HFFc6 (cell line): ENCODE results near the gene IER2. TPM values are rescaled to one million over a fixed set of nuclear protein-coding genes. Genes with fewer than 3 reads are reported as not detected.
A peak's percentile ranks its signal among the peaks of the same experiment; 100 is the strongest.
"Not testable (repeated sequence)": the region's sequence is repeated elsewhere in the genome, so short reads cannot be mapped to it uniquely, and the experiment has no call there.

Experiments
- DNase-seq: peaks from one replicate; pipeline ENCODE4 v3.0.0-alpha.2; 2018
- H3K27ac Mint-ChIP-seq: 2 replicates; pipeline ENCODE4 v1.8.0; 2020; ENCODE audit warnings: mild to moderate bottlenecking, mixed read lengths
- H3K27me3 Mint-ChIP-seq: 2 replicates; pipeline ENCODE4 v1.8.0; 2021; ENCODE audit warnings: mild to moderate bottlenecking, moderate library complexity, mixed read lengths; ENCODE audit not compliant: insufficient read depth
- H3K36me3 Mint-ChIP-seq: 2 replicates; pipeline ENCODE4 v1.8.0; 2021; ENCODE audit warnings: low read depth, mixed read lengths
- H3K4me1 Mint-ChIP-seq: 2 replicates; pipeline ENCODE4 v1.8.0; 2020; ENCODE audit warnings: low read depth, mixed read lengths
- H3K4me3 Mint-ChIP-seq: 2 replicates; pipeline ENCODE4 v1.8.0; 2020; ENCODE audit warnings: mild to moderate bottlenecking, moderate library complexity, mixed read lengths
- H3K9me3 Mint-ChIP-seq: 2 replicates; pipeline ENCODE4 v1.8.0; 2020; ENCODE audit warnings: mild to moderate bottlenecking, mixed read lengths
- CTCF ChIP-seq: fragments of 200-600 bp; sonication (generic); IDR thresholded peaks from 2 replicates; pipeline ENCODE4 v1.5.0; 2021; ENCODE audit warnings: antibody characterized with exemption, mild to moderate bottlenecking
- total RNA-seq, 6 experiments: library from RNA; stranded (reverse); fragmentation: NEBNext Ultra II Directional; extraction: Animal tissue kit (Norgen Biotek cat#: 25700); gene quantifications; 2 replicates in 1 of 6; 3 replicates in 5 of 6; pipeline ENCODE4 v1.2.3, GENCODE V29; 2021

Gene IER2
- total RNA-seq, 6 experiments from 2014 or later, result 68.9 to 91.2 (median 87.7) TPM

DNA sequence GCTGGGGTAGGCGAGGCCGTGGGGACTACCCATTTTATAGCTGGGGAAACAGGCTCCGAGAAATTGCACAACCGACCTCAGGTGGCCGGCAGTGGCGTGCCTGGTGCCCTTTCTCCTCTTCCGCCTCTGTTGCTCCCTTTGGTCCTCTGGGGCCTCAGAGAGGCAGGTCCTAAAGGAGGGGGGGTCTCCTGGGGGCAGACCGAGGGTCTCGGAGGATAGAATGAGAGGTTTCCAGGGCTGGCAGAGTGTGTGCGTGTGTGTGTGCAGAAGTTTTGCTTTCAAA is 11.4 kb upstream of the IER2 start:
- Mint-ChIP-seq H3K4me3 (no peak overlapping the region), H3K36me3 (peaks cover 10% of the 10 kb centered on the region), H3K27ac (no peak overlapping the region), H3K4me1 (peaks cover 35% of the 10 kb centered on the region), H3K9me3 (no peaks in the 10 kb centered on the region), H3K27me3 (peaks cover 2% of the 10 kb centered on the region; the same call in 1 of the 2 replicates)
- DNase-seq, result no peak
- TF ChIP-seq CTCF, result no peak

- H3K36me3 Mint-ChIP-seq, result peaks cover 14% of the 10 kb centered on the region
- peak overlapping the region; percentile 46; the same call in 1 of the 2 replicates for H3K27ac Mint-ChIP-seq
- H3K27me3 Mint-ChIP-seq, result no peaks in the 10 kb centered on the region
- no peaks in the 10 kb centered on the region for H3K9me3 Mint-ChIP-seq
- no peak overlapping the region for H3K4me3 Mint-ChIP-seq
- no peak for TF ChIP-seq CTCF
- peaks cover 28% of the 10 kb centered on the region for H3K4me1 Mint-ChIP-seq
- no peak for DNase-seq
Observed at GRCh38 chr19:13139633-13140311, 10.4 kb upstream of the IER2 start.

GRCh38 chr19:13146763-13147563 is 3.2 kb upstream of the IER2 start:
- Mint-ChIP-seq H3K4me3 (peak overlapping the region; percentile 51; the same call in 1 of the 2 replicates), H3K9me3 (peaks cover 4% of the 10 kb centered on the region; the same call in 1 of the 2 replicates), H3K4me1 (peaks cover 41% of the 10 kb centered on the region), H3K36me3 (peaks cover 25% of the 10 kb centered on the region), H3K27me3 (peaks cover 12% of the 10 kb centered on the region), H3K27ac (peak overlapping the region; percentile 63)
- TF ChIP-seq CTCF, result no peak
- no peak for DNase-seq

DNA sequence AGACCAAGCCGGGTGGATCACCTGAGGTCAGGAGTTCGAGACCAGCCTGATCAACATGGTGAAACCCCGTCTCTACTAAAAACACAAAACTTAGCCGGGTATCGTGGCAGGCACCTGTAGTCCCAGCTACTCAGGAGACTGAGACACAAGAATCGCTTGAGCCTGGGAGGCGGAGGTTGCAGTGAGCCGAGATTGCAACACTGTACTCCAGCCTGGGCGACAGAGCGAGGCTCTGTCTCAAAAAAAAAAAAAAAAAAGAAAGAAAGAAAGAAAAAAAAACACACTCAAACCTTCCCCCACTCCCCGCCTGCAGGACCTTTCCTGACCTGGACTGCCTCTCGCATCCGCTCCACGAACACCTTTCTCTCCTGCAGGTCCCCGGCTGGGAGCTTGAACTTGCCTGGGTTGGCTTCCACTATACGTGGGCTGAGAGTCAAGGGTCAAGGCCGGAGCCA is 1.0 kb upstream of the IER2 start:
- H3K27ac Mint-ChIP-seq, result peak overlapping the region; percentile 53
- peaks cover 29% of the 10 kb centered on the region for H3K4me1 Mint-ChIP-seq
- H3K9me3 Mint-ChIP-seq, result peaks cover 18% of the 10 kb centered on the region
- peaks cover 39% of the 10 kb centered on the region for H3K36me3 Mint-ChIP-seq
- DNase-seq, result not testable (repeated sequence)
- H3K4me3 Mint-ChIP-seq, result peak overlapping the region; percentile 99
- peaks cover 31% of the 10 kb centered on the region for H3K27me3 Mint-ChIP-seq

- Mint-ChIP-seq H3K4me1 (peaks cover 30% of the 10 kb centered on the region), H3K9me3 (peaks cover 19% of the 10 kb centered on the region), H3K36me3 (peaks cover 41% of the 10 kb centered on the region), H3K27me3 (peaks cover 36% of the 10 kb centered on the region), H3K27ac (peak overlapping the region; percentile 99), H3K4me3 (peak overlapping the region; percentile 99)
- peak; percentile 39 for DNase-seq
- TF ChIP-seq CTCF, result no peak
Observed at GRCh38 chr19:13149628-13150186, 504 bp upstream of the IER2 start.
